HTR-8/SVneo (cell line): ENCODE results near the gene CASTOR1.

Experiments
- DNase-seq: peaks from one replicate; pipeline ENCODE4 v3.0.0; 2011; ENCODE audit warnings: low spot score, mixed read lengths; ENCODE audit not compliant: insufficient read length
- FAIRE-seq: peaks from 2 replicates; lab custom pipeline; 2011; peaks lifted over from hg19 to GRCh38; lab: Jason Lieb, UNC

CASTOR1 gene

GRCh38 chr22:30286813-30287647 is 2.3 kb downstream of the CASTOR1 start:
- DNase-seq (peak; percentile 57), FAIRE-seq (no peak)

DNA sequence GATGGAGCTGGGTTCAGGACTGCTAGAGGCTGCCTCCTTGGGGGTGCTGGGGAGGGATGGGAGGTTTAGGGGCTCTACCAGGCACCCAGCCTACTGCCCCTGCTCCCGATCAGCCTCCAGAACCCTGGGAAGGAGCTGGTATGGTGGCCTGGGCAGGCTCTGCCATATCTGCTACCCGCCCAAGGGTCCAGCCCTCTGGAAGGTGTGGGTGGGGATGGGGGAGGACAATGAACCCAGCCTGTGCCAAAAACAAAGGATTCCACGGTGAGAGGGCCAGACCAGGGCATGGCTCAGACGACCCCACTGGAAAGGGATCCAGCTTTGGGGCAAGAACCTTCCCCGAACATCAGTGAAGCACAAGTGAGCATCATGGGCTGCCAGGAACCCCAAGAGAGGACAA is 3.0 kb downstream of the CASTOR1 start:
- DNase-seq: no peak
- no peak for FAIRE-seq

GRCh38 chr22:30285846-30286200 is 3.5 kb downstream of the CASTOR1 start:
- FAIRE-seq (no peak), DNase-seq (no peak)

DNA sequence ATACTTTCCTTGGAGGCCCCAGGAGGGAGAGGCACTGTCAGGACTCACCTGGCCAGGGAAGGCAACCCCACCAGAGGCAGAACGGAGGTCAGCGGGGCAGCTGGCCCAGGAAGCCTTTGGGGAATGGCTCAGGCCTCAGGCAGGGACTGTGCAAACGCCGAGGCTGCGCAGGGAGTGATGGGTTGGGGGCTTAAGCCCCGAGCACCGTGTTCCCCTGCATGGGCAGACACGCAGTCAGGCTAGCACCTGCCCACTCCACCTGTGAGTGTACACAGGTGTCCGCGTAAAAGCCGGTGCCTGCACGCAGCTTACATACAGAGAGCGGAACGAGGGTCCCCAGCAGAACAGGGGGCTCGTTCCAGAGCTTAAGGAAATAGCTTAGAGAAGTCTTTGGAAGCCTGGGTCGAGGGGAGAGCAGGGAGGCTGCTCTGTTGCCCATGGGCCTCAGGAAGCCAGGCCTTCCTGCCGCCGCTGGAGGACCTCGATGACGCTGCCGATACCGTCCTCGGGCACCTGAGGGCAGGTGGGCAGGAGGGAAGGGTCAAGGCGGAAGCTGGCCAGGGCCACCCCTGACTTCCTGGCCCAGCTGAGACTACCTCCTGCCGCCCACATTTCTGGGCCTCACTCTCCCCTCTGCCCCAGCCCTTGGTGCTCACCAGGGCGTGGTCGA is 4.0 kb downstream of the CASTOR1 start:
- no peak for DNase-seq
- FAIRE-seq: no peak

- DNase-seq (no peak), FAIRE-seq (no peak)
Measured at GRCh38 chr22:30284666-30285065, 4.6 kb downstream of the CASTOR1 start.

DNA sequence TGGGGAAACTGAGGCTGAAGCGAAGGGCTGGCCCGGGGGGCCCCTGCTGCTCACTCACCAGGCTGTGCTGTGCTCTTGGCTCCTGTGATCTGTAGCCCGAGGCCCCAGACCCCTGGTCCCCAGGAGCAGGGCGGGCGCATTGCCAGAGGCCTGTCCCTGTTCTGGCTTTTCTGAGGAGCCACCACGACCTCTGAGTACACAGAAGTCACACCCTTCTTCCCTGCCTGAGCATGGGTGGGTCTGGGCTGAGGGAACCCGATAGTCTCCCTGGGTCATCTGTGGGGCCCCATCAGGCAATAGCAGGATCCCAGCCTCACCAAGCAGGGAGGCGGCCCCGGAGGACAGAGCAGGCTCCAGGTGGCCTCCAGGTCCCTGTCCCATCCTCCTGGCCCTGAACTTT is 5.1 kb downstream of the CASTOR1 start:
- no peak for FAIRE-seq
- DNase-seq: no peak

DNA sequence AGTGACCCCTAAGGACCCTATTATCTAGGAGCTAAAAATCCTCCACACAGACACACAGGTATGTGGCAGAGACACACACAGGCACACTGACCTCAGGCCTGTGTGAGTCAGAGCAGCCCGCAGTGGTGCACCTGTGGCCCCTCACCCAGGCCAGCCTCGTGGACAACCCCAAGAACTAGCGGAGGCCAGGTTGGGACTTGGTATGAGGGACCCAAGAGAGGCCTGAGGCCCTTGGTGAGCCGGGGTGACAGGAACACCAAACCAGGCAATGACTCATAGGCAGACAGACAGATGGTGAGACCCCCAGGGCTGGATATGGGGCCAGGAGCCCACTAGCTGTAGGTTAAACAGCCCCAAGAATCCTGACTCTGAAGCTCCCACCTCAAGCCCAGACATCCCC is 6.0 kb downstream of the CASTOR1 start:
- FAIRE-seq (no peak), DNase-seq (no peak)

- DNase-seq (no peak), FAIRE-seq (no peak)
Measured at GRCh38 chr22:30282616-30283046, 6.7 kb downstream of the CASTOR1 start.

GRCh38 chr22:30280505-30280904 is 8.8 kb downstream of the CASTOR1 start:
- no peak for FAIRE-seq
- no peak for DNase-seq

GRCh38 chr22:30279932-30280331 is 9.4 kb downstream of the CASTOR1 start:
- DNase-seq: no peak
- no peak for FAIRE-seq

GRCh38 chr22:30279046-30279788 is 10.1 kb downstream of the CASTOR1 start:
- no peak for FAIRE-seq
- DNase-seq: no peak

DNA sequence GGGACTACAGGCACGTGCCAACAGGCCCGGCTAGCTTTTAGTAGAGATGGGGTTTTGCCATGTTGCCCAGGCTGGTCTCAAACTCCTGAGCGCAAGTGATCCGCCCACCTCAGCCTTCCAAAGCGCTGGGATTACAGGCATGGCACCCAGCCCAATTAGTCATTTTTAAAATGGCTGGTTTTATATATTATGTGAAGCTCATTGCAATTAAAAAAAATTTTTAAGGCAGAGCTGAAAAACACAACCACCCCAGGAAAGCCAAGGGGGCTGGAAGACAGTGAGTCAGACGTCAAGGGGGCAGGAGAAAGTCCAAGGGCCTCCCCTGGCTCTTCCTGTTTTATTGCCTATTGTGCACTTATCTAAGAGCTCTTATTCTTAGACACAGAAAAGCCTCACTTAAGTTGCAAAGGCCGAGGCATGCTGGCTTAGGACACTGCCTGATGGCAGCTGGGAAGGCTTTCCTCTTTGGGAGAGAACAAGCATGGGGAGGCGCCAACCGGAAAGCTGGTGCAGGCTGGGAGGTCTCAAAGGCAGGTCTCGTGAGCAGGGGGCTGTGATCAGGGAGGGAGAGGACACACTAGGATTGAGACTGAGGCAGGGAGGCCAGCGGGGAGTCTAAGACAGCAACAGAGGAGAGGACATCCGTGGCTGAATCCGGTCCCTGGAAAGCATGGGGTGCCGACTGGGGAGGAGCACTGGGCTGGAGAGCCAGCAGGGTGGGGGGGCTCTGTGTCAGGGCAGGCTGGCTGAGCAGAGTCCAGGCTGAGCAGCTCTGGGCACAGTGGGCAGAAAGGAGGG is 11.6 kb downstream of the CASTOR1 start:
- DNase-seq (no peak), FAIRE-seq (no peak)

GRCh38 chr22:30276039-30276438 is 13.3 kb downstream of the CASTOR1 start:
- FAIRE-seq: no peak
- DNase-seq: no peak

GRCh38 chr22:30275625-30276024 is 13.7 kb downstream of the CASTOR1 start:
- FAIRE-seq (no peak), DNase-seq (no peak)

- no peak for DNase-seq
- FAIRE-seq: no peak
Measured at GRCh38 chr22:30274437-30274812, 14.9 kb downstream of the CASTOR1 start.

- no peak for FAIRE-seq
- DNase-seq: no peak
Measured at GRCh38 chr22:30273711-30274436, 15.4 kb downstream of the CASTOR1 start.

- FAIRE-seq (no peak), DNase-seq (no peak)
Measured at GRCh38 chr22:30272781-30273601, 16.3 kb downstream of the CASTOR1 start.

DNA sequence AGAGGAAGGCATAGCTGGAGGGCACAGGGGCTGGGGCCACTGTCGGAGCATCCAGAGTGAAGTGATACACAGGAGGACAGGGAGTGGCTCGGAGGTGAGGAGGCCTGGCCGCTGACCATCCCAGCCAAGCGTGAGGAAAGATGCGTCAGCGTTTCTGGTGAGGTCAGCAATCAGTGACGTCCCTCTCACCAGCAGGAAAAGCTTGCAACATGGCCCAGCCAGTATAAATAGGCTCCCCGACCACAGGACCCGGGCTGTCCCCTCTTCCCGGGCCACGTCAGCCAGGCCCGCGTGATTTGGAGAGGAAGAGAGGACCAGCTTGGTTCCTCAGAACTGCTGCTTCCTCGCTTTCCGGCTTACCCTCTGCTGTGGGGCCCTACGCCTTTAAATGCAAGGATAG is 18.5 kb downstream of the CASTOR1 start:
- DNase-seq (no peak), FAIRE-seq (no peak)

DNA sequence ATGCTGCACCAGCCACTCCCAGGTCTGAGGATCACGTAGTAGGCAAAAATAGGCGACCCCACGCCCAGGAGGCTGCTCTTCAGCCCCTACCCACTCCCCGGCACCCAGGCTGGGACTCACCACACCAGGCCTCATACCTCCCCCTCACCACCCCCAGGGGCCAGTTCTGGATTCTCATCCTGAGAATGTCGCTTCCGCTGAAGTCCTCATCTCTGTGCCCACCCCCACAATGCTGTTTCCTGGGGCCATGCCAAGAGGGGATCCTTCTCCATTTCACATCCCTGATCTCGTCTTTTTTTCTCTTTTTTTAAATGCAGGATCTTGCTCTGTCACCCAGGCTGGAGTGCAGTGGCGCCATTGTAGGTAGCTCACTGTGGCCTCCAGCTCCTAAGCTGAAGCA is 21.0 kb downstream of the CASTOR1 start:
- no peak for FAIRE-seq

More for the DNA sequence above, 21.0 kb downstream of the CASTOR1 start:
- no peak for DNase-seq
